B cell (primary cell): ENCODE measurements around the gene PDGFRB. TPM values are rescaled to one million over a fixed set of nuclear protein-coding genes. Genes with fewer than 3 reads are reported as not detected.

Experiments
- ATAC-seq: fragments of 200-7000 bp; cut with Tn5 transposase; one replicate; pipeline ENCODE4 v1.10.0; 2021; ENCODE audit warnings: low read depth, mild to moderate bottlenecking, moderate number of reproducible peaks, moderate library complexity
- CTCF ChIA-PET: fragments of 350-600 bp; sonication (Branson Sonifier 250); formaldehyde crosslinking; loops from one replicate; lab custom pipeline; 2021; ENCODE audit warnings: antibody characterized with exemption, inconsistent platforms; lab: Charles Lee
- POLR2A ChIA-PET: fragments of 350-600 bp; sonication (Branson Sonifier 250); formaldehyde crosslinking; loops from one replicate; lab custom pipeline; 2021; ENCODE audit warnings: antibody characterized with exemption; lab: Charles Lee
- DNase-seq: peaks from one replicate; pipeline ENCODE4 v3.0.0; 2013
- H2AFZ ChIP-seq: 2 replicates; pipeline ENCODE4 v1.6.1; 2012; ENCODE audit warnings: mild to moderate bottlenecking, low read depth, low read length; ENCODE audit not compliant: insufficient read depth, poor library complexity, severe bottlenecking
- H3K27ac ChIP-seq, 2 donors: 1 replicate in 1 of 2; 2 replicates in 1 of 2; pipeline ENCODE4 v1.5.1; 2012 to 2013; ENCODE audit warnings: low read length in 2 of 2, mild to moderate bottlenecking in 2 of 2, moderate library complexity in 1 of 2
- H3K27me3 ChIP-seq, 4 experiments: fragments of 200-600 bp in 1 of 4; sonication (generic) in 1 of 4; replicated peaks in 1 of 4; 1 replicate in 2 of 4; 2 replicates in 2 of 4; pipeline versions ENCODE4 v1.6.1 to v1.7.0; 2013 to 2016; ENCODE audit warnings: low read length in 3 of 4, mild to moderate bottlenecking in 2 of 4, mixed read lengths in 1 of 4, moderate library complexity in 1 of 4; ENCODE audit not compliant: insufficient read depth in 4 of 4, control insufficient read depth in 3 of 4; ENCODE audit errors: control extremely low read depth in 1 of 4
- H3K36me3 ChIP-seq, 2 experiments: replicated peaks in 1 of 2; 1 replicate in 1 of 2; 2 replicates in 1 of 2; pipeline versions ENCODE4 v1.6.1 to v1.7.1; 2013; ENCODE audit warnings: low read length in 1 of 2; ENCODE audit not compliant: insufficient read depth in 2 of 2, control insufficient read depth in 1 of 2; ENCODE audit errors: control extremely low read depth in 1 of 2, extremely low read depth in 1 of 2
- H3K4me1 ChIP-seq, 2 donors: fragments of 200-600 bp in 1 of 2; sonication (generic) in 1 of 2; 1 replicate in 1 of 2; 2 replicates in 1 of 2; pipeline versions ENCODE4 v1.5.1 to v1.6.1; 2013 to 2017; ENCODE audit warnings: low read length in 2 of 2; ENCODE audit not compliant: control insufficient read depth in 2 of 2, insufficient read depth in 2 of 2
- H3K4me2 ChIP-seq: replicated peaks from 2 replicates; pipeline ENCODE3; 2012; ENCODE audit warnings: mild to moderate bottlenecking, low read depth, low read length; ENCODE audit not compliant: poor library complexity, severe bottlenecking
- H3K4me3 ChIP-seq, 5 experiments: fragments of 200-600 bp in 1 of 5; sonication (generic) in 1 of 5; 1 replicate in 3 of 5; 2 replicates in 2 of 5; pipeline versions ENCODE4 v1.5.1 to v1.7.0; 2011 to 2016; ENCODE audit warnings: low read length in 4 of 5, mild to moderate bottlenecking in 4 of 5, low read depth in 2 of 5, control low read depth in 1 of 5, moderate library complexity in 1 of 5; ENCODE audit not compliant: insufficient read depth in 1 of 5; ENCODE audit errors: control extremely low read depth in 1 of 5, extremely low read depth in 1 of 5
- H3K79me2 ChIP-seq: fragments of 200-600 bp; sonication (generic); one replicate; pipeline ENCODE4 v1.6.0; 2016; ENCODE audit warnings: low read length; ENCODE audit not compliant: control insufficient read depth, insufficient read depth
- H3K9ac ChIP-seq: fragments of 200-600 bp; sonication (generic); 2 replicates; pipeline ENCODE4 v1.6.1; 2017; ENCODE audit warnings: mild to moderate bottlenecking, low read length, moderate library complexity
- H3K9me3 ChIP-seq, 3 donors: one replicate each; pipeline versions ENCODE4 v1.6.1 to v1.7.1; 2013; ENCODE audit warnings: low read length in 2 of 3; ENCODE audit not compliant: control insufficient read depth in 2 of 3, insufficient read depth in 1 of 3; ENCODE audit errors: control extremely low read depth in 1 of 3
- H4K20me1 ChIP-seq: 2 replicates; pipeline ENCODE4 v1.6.0; 2012; ENCODE audit warnings: mild to moderate bottlenecking, low read length; ENCODE audit not compliant: insufficient read depth, control insufficient read depth, poor library complexity, severe bottlenecking
- H3K27ac Mint-ChIP-seq: one replicate; pipeline ENCODE4 v1.8.0; 2021; ENCODE audit warnings: mixed read lengths
- H3K27me3 Mint-ChIP-seq: one replicate; pipeline ENCODE4 v1.8.0; 2021; ENCODE audit warnings: mixed read lengths
- H3K4me1 Mint-ChIP-seq: one replicate; pipeline ENCODE4 v1.8.0; 2021; ENCODE audit warnings: mixed read lengths
- H3K4me3 Mint-ChIP-seq: one replicate; pipeline ENCODE4 v1.8.0; 2021; ENCODE audit warnings: mixed read lengths
- H3K9me3 Mint-ChIP-seq: one replicate; pipeline ENCODE4 v1.8.0; 2022; ENCODE audit warnings: mixed read lengths; ENCODE audit not compliant: insufficient read depth
- CTCF ChIP-seq: fragments of 200-600 bp; IDR thresholded peaks from one replicate; pipeline ENCODE4 v1.8.0; 2022; ENCODE audit warnings: antibody characterized with exemption, mild to moderate bottlenecking
- EZH2 ChIP-seq: IDR thresholded peaks from 2 replicates; pipeline ENCODE4 v1.6.1; 2012; ENCODE audit warnings: borderline replicate concordance, low read depth, mild to moderate bottlenecking, moderate library complexity, low read length; ENCODE audit not compliant: insufficient read depth, poor library complexity, severe bottlenecking
- WGBS: methylation state at CpG from one replicate; pipeline ENCODE4 v1.1.5; 2013; ENCODE audit warnings: missing lambda C conversion rate; ENCODE audit not compliant: insufficient coverage; 5-methylcytosine and 5-hydroxymethylcytosine counted together
- intact Hi-C: fragments of 100-400 bp; cut with micrococcal nuclease; formaldehyde crosslinking; loops from one replicate; pipeline ENCODE4 v1.10.0; 2022
- polyA plus RNA-seq: library from polyadenylated mRNA; depleted of rRNA; stranded (reverse); fragments of >200 nt; gene quantifications from 2 replicates; pipeline ENCODE4 v1.2.3, GENCODE V29; 2012
- total RNA-seq, 2 donors: library from RNA; stranded (reverse); fragments of 120-200 nt in 1 of 2; gene quantifications; 1 replicate in 1 of 2; 2 replicates in 1 of 2; pipeline versions ENCODE4 v1.2.3 to v1.2.4, GENCODE V29; 2013 to 2022

Gene PDGFRB
- total and polyA plus RNA-seq, 2 donors (not counting 1 experiment from before 2014, with no cell fraction given), result 0.42 to 3.6 TPM

DNA sequence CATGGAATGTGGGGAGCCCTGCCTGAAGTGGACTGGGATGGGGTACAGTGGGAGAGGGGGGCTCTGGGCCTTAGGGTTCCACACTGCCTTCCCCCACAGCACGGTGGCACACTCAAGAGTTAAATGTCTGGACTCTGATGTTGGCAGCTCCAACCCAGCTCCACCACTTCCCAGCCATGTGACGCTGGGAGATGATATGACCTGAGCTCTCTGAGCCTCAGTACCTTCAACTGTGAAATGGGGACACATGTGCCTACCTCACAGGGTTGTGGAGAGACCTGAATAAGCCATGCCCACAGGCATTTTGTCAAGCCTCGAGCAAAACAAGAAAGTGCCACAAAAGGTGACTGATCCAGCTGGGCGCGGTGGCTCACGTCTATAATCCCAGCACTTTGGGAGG lies 3.4 kb upstream of the PDGFRB start:
- H3K27me3 Mint-ChIP-seq, result no peaks in the 10 kb centered on the region
- no peaks in the 10 kb centered on the region for H3K36me3 ChIP-seq
- ATAC-seq, result no peak
- no peak overlapping the region for H3K27ac ChIP-seq
- H3K27me3 ChIP-seq, result no peaks in the 10 kb centered on the region
- H3K4me3 ChIP-seq, result no peak overlapping the region
- peaks cover 21 to 28% of the 10 kb centered on the region in 2 donors for H3K4me1 ChIP-seq
- ChIA-PET POLR2A (no interaction called here), CTCF (interaction anchor here (0.8 to 2.7 kb wide), 4 partner anchors 13 to 192 kb away, joined by 4 to 11 read pairs (median 6); no protein-coding TSS in a partner anchor)
- no peak overlapping the region for H2AFZ ChIP-seq
- no peak for DNase-seq
- intact Hi-C loops, result no loop called here
- H3K9me3 Mint-ChIP-seq, result no peaks in the 10 kb centered on the region
- no peak overlapping the region for H3K4me2 ChIP-seq
- peaks cover 33% of the 10 kb centered on the region for H3K4me1 Mint-ChIP-seq
- no peak overlapping the region for H3K27ac Mint-ChIP-seq
- no peak overlapping the region for H3K9ac ChIP-seq
- H3K79me2 ChIP-seq, result no peaks in the 10 kb centered on the region
- WGBS, result 85% methylated on average over 6 of the region's 6 CpGs
- H3K9me3 ChIP-seq, result no peaks in the 10 kb centered on the region
- no peak overlapping the region for H3K4me3 Mint-ChIP-seq
- no peak for TF ChIP-seq CTCF
- no peaks in the 10 kb centered on the region for H4K20me1 ChIP-seq

DNA sequence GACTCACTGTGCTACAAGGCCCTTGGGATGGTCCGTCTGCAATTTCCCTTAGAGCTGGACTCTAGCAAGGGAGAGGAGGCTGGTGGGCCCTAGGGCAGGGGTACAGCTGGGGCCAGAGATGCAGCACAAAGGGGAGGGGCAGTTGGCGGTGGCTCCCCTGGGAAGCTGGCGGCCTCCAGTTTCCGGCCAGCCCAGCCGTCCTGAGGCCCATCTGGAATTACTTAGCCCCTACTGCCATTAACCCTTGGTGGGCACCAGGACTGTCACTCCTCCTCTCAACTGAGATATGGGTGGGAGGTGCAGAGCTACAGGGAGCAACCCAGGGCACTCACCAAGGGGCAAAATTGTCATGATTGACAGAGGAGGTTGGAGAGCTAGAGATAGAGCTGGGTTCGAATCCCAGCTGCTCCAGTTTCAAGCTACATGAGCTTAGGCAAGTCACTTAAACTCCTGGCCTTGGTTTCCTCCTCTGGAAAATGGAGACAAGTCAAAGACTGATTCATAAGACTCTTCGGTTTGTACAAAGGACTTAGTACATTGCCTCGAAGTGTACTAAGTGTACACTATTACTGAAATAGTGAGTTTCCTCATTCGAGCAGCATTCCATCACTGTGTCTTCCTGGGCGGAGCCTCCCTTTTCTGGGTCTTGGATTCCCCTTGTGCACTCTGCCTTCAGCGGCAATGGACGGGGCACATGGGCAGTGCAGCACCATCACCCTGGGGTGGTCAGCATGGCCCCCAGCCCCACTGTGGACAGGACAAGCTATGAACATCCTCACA lies 2.7 kb upstream of the PDGFRB start:
- Histone ChIP-seq H3K4me1 (peaks cover 21 to 28% of the 10 kb centered on the region in 2 donors), H3K4me3 (no peak overlapping the region), H3K9ac (no peak overlapping the region), H3K27me3 (no peaks in the 10 kb centered on the region), H3K79me2 (no peaks in the 10 kb centered on the region), H3K27ac (no peak overlapping the region), H4K20me1 (no peaks in the 10 kb centered on the region), H3K4me2 (no peak overlapping the region), H3K36me3 (no peaks in the 10 kb centered on the region), H2AFZ (no peak overlapping the region), H3K9me3 (no peaks in the 10 kb centered on the region)
- no peaks in the 10 kb centered on the region for H3K9me3 Mint-ChIP-seq
- TF ChIP-seq CTCF, result no peak
- no peak for TF ChIP-seq EZH2
- 86% methylated on average over 12 of the region's 12 CpGs for WGBS
- DNase-seq, result no peak
- ChIA-PET POLR2A (no interaction called here), CTCF (interaction anchor here (1.7 to 2.7 kb wide), 2 partner anchors 60 to 192 kb away, joined by 7 to 11 read pairs; no protein-coding TSS in a partner anchor)
- H3K27me3 Mint-ChIP-seq, result no peaks in the 10 kb centered on the region
- ATAC-seq, result no peak
- intact Hi-C loops, result no loop called here
- H3K4me1 Mint-ChIP-seq, result peaks cover 35% of the 10 kb centered on the region
- no peak overlapping the region for H3K27ac Mint-ChIP-seq
- H3K4me3 Mint-ChIP-seq, result no peak overlapping the region
